GM19239 (cell line): ENCODE data around the gene C1orf232.

Experiments used
- DNase-seq: peaks from one replicate; pipeline ENCODE4 v3.0.0; 2011; ENCODE audit warnings: low spot score; ENCODE audit not compliant: insufficient read length
- FAIRE-seq: peaks from 2 replicates; lab custom pipeline; 2011; peaks lifted over from hg19 to GRCh38; lab: Jason Lieb, UNC

The C1orf232 gene

DNA sequence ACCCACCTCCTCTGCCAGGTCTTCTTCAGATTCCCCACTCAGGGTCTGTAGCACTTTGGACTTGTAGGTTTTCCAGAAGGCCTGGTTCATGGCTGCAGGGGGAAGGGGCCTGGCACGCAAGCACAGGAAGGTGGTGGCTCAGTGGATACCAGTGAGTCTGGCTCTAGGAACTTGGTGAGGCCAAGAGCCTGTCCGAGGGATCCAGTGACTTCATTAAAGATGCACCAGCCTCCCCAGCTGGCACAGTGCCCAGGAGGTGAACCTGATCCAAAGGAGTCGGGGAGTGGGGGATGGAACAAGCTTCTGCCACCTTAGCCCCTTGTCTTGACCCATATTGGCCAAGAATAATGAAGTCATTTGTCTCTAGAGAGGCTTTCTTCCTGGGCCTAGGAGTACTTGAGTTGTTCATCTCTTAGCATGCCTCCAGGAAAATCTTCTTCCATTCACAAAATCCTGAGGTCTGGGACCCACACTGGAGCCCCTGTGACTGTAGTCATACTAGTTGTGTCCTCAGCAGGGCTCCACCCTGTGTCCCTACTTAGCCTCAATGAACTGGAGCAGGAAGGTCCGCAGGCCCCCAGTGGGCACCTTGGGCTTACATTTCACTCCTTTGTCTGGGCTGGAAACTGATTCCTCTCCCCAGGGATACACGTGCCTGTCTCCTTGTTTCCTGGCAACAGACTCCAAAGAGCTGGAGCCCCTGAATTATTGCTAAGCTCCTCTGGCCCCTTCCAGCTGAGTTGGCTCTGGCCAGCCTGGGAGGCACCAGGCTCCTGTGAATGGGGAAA is at the start of gene C1orf232:
TSS of gene C1orf232 (minus strand) at position 554 of the 788 bp plus-strand sequence. CDS start at position 90, 464 bp downstream.
- no peak for DNase-seq

DNA sequence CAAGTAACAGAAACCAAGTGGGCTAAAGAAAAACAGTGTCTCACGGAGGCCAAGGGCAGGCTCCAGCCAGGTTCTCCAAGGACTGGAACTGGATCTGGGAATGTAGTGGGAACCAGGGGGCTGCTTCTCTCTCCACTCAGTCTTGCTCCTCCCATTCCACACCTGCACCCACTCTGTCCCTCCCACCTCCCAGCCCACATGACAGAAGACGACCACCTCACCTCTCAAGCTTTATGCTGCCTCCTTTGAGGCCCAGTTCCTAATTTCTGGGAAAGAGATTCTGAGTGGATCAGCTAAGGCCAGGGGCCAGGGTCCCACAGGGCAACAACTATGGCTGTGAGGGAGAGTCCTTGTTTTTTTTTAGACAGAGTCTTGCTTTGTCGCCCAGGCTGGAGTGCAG is 46.5 kb upstream of the C1orf232 start:
- FAIRE-seq = no peak
- no peak for DNase-seq

More for the DNA sequence above, at the start of gene C1orf232:
- FAIRE-seq = no peak

DNA sequence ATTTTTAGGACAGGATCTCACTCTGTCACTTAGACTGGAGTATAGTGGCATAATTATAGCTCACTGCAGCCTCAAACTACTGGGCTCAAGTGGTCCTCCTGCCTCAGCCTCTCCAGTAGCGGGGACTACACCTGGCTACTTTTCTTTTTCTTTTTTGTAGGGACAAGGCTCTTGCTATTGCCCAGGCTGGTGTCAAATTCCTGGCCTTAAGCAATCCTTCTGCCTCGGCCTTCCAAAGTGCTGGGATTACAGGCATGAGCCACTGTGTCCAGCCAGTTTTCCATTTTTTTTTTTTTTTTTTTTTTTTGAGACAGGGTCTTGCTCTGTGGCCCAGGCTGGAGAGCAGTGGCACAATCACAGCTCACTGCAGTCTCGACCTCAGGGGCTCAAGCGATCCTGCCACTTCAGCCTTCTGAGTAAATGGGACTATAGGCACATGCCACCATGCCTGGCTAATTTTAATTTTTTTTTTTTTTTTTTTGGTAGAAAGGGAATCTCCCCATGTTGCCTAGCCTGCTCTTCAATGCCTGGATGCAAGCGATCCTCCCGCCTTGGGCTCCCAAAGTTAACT is 44.7 kb upstream of the C1orf232 start:
- no peak for DNase-seq
- FAIRE-seq = no peak

DNA sequence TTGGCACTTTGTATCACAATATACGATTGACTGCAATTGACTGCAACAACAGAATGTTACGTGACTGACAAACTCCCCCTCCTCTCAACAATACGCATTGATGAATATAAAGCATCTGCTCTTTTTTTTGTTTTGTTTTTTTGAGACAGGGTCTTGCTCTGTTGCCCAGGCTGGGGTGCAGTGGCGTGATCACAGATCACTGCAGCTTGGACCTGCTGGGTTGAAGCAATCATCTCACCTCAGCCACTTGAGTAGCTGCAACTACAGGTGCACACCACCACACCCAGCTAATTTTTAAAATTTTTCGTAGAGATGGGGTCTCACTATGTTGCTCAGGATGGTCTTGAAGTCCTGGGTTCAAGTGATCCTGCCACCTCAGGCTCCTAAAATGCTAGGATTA is 44.0 kb upstream of the C1orf232 start:
- DNase-seq (no peak), FAIRE-seq (no peak)

DNA sequence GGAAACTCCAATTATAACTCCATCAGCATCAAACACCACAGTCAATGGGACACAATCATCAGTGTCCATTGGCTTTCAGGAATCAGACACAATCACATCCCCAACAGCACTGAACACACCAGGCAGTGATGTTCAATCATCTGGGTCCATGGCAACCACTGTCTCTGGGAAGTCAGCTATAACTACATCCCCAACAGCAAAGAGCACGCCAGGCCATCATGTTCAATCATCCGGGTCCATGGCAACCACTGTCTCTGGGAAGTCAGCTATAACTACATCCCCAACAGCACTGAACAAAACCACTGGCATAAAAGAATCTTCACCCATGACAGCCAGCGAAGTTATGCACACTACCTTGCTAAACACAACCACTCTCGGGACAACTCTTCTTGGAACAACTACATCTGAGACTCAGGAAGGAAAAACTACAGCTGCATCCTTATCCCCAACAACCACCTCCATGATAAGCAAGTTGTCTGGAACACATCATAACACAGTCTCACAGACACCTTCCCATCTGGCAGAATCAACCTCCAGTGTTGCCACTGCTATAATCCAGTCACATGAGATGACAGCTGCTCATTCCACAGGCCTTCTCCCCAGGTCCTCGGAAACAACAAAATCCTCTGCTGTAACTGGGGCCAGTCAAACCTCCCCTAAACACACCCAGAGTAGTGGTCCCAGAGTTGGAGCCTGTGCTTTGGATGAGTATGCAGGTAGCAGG is 41.5 kb upstream of the C1orf232 start:
- FAIRE-seq (no peak), DNase-seq (no peak)

DNA sequence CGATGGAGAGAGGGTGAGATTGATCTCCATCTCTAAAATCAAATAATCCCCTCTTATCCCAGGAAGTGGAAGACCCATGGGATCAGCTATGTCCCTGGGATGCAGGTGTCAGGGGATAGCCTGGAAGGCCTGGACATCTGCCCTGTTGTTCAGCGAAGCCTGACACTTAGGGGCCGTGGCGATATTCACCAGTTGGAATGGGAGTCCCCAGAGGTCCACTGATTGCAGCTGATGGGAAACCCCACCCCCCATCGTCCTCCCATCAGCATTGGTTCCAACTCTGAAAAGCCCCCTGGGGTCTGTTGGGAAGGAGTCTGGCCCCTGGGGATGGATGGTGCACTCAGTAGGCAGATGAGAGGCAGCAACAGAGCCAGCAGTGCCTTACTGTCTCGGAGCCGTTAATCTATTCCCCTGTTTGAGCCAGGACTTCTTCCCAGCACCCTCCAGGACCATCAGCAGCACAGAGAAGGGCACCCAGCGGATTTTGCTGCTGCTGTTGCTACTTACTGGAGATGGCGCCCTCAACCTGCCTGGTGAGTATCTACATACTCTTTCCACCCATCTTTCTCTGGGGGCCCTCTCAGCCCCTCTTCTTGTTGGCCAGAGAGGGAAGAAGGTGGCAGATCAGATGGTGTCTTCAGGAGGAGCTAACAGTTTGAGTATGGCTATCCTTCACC is 35.0 kb upstream of the C1orf232 start:
- DNase-seq (no peak), FAIRE-seq (no peak)

DNA sequence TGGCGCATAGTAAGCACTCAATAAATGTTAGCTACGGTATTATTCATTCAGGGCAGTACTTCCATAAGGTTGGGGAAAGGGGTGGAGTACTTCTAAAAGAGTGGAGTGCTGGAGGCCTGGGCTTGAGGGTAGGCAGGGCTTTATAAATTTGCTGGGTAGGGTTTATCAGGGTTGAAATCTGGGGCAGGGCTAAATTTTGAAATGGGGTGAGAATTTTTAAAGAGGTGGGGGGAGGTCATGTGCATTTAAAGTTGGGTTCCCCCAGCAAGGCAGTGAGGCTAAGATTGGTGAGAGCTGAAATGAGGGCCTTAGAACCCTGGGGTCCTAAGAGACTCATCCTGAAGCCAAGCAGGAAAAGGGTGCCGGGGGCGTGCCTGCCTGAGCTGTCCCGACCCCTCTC is 31.6 kb upstream of the C1orf232 start:
- no peak for FAIRE-seq

DNA sequence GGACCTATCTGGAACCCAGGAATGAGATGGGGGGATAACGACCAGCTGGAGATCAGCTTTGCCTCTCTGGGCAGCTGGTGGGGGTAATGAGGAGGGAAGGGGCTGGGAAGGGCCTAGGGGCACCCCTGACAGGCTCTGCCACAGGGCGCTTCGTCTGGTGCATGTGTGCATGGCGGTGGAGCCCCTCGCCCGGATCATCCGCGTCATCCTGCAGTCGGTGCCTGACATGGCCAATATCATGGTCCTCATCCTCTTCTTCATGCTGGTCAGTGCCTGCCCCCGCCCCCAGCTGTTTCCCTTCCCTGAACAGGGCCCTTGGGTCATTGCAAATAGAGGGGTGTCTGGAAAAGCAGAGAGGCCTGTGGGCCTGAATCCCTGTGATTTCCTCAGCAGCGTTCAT is 29.1 kb upstream of the C1orf232 start:
- no peak for FAIRE-seq
- DNase-seq = no peak

More for the DNA sequence above, 31.6 kb upstream of the C1orf232 start:
- DNase-seq = no peak

DNA sequence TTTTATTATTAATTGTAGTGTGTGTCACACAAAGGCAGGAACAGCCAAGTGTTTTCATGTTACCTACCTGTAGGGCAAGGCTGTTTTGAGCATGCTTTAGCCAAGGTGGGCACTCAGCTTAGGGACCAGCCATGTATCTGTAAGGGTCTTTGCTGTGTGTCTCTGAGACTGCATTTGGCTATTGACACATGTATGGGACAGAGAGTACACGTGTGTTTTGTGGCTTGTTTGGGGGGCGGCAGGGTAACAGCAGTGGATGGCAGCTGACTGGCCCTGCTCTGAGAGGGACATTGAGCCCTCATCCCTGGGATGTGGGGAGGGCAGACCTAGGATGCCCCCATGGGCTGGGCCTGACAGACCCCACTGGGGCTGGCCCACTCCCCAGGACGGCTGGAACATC is 28.5 kb upstream of the C1orf232 start:
- FAIRE-seq (no peak), DNase-seq (no peak)

DNA sequence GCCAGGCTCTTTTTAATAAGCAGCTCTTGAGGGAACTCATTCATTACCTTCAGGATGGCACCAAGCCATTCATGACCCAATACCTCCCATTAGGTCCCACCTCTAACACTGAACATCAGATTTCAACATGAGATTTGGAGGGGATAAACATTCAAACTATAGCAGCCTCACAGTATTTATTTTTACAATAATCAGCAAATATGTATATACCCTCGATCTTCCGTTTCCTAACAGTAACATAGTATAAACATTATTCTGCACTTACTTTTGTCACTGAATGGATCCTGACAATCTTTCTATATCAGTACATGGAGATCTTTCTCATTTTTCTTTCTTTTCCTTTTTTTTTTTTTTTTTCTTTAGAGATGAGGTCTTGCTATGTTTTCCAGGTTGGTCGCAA is 27.0 kb upstream of the C1orf232 start:
- no peak for DNase-seq
- FAIRE-seq = no peak

DNA sequence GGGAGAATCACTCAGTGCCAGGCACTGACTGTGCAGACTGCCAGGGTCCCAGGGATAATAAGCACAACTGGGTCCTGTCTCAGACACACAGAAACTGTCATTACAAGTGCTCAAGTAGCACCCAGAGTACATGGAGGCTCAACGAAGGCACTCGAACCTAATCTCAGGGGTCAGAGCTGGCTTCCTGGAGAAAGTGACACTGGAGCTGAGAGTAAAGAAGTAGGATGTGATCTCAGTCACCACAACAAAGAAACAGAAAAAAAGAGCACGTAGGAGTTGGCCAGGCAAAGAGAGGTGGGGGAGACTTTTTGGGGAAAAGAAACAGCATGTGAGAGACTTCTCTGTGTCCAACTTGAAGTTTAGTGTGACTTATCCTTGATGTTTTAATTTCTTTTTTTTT is 23.0 kb upstream of the C1orf232 start:
- FAIRE-seq = no peak
- DNase-seq = no peak

DNA sequence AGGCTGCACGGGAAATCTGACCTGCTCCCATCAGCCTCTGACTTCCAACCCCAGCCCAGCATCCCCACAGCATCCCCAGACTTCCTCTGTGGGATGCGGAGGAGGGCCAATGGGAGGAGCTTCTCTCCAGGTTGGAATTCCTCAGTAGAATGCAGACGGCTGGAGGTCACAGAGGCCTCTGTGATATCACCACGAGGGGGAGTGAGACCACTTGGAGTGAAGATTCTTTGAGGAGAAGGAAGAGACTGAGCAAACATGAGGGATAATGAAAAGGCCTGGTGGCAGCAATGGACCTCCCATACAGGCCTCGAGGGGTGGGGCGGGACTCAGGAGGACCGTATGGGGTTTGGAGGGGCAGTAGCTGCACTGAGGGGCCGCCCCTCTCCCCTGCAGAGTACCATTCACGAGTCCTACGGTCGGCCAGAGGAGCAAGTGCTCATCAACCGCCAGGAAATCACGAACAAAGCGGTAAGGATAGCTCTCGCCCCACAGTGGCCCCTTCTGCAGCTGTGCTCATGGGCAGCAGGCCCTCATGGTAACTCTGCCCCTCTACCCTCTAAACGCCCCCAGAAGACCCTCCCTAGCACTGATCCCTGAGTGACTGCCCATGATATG is 21.7 kb upstream of the C1orf232 start, which contains the start of gene CATSPER4:
TSS of gene CATSPER4 (plus strand) at position 230 of the 615 bp plus-strand sequence. CDS start at position 256, 26 bp downstream.
- no peak for FAIRE-seq
- DNase-seq = no peak

DNA sequence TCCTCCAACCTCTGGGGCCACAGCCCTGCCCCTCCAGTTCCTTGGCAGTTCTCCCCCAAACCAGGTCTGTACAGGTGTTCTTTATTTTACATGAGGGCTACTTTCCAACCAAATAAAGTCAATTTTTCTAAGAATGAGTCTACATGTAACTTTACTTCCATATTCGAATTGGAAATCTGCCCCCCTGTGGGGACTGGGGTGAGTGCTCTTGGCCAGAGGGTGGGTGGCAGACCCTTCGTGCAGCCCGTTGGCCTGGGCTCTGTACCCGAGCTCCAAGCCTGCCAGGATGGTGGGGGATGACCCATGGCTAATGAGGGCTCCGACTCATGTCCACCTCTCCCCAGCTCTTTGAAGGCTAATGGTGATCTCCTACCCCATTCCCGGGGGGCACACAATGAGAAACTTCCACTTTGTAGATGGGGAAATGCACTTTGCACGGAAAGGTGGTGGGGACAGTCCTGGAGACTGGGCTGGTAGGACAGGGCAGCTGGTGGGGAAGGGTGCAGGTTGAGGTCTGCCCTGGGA is 21.1 kb upstream of the C1orf232 start:
- DNase-seq = no peak
- no peak for FAIRE-seq

DNA sequence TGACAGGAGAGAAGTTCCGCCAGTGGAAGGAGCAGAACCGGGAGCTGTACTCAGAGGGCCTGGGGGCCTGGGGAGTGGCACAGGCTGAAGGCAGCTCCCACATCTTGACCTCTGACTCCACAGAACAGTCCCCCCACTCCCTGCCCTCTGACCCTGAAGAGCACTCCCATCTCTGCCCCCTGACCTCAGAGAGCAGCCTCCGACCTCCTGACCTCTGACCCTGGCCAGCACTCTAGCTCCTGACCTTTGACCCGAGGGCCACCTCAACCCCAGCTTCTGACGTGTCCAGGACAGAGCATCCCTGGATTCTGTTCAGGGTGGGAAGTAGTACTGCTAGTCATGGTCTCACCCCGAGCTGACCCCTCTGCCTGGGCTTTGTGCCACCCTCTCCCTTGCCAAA is 20.6 kb upstream of the C1orf232 start:
- no peak for FAIRE-seq
- no peak for DNase-seq

DNA sequence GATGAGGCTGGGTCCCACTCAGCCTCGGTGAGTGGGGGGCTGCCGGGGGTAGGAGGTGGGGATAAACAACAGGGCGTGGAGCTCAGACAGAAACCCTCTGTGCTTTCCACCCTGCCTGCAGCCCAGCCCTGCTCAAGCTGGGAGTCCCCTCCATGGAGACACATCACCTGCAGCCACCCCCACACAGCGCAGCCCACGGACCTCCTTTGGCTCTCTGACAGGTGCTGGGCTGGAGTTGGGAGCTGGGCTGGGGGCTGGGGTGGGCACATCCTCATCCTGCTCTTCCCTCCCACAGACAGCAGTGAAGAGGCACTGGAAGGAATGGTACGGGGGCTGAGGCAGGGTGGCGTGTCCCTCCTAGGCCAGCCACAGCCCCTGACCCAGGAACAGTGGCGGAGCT is 19.7 kb upstream of the C1orf232 start:
- no peak for FAIRE-seq

DNA sequence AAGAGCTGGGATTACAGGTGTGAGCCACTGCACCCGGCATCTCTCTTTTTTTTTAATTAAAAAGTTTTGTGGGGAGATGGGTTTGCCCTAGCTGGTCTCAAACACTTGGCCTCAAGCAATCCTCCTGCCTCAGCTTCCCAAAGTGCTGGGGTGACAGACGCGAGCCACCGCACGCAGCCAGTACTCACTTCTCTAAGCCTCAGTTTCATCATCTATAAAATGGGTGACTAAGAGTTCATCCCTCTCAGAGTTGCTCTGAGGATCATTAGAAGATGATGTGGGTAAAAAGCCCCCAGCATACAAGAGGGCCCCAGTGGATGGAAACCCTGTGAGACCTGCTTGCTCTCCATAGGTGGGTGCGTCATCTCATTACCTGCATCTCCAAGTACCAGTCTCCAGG is 19.1 kb upstream of the C1orf232 start:
- DNase-seq (no peak), FAIRE-seq (no peak)

More for the DNA sequence above, 19.7 kb upstream of the C1orf232 start:
- no peak for DNase-seq

DNA sequence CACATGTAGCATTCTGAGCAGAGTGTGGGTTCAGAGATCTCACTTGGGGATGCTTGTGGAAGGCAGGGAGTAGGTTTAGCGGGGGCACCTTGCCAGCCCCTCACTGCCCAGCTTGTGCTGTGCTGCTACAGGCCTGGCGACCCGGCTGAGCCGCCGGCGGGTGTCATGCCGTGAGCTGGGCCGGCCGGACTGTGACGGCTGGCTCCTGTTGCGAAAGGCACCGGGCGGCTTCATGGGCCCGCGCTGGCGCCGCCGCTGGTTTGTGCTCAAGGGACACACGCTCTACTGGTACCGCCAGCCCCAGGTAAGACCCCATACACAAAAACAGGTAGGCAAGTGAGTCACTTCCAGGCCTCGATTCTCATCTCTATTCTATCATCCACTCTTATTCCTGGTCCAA is 16.1 kb upstream of the C1orf232 start:
- no peak for DNase-seq
- no peak for FAIRE-seq

DNA sequence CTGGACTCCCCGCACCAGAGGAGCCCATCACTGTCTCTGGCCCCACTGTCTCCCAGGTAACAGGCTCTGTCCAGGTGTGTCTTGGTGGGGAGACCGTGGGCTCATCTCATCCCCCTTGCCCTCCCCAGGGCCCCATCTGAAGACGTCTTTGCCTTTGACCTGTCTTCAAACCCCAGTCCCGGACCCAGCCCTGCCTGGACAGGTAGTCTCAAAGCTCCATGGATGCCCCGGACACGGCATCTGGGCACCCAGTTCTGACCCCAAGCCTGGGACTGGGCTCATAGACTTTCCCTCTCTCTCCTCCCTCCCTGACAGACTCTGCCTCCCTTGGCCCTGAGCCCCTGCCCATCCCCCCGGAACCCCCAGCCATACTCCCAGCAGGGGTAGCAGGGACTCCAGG is 15.3 kb upstream of the C1orf232 start:
- no peak for FAIRE-seq
- no peak for DNase-seq

DNA sequence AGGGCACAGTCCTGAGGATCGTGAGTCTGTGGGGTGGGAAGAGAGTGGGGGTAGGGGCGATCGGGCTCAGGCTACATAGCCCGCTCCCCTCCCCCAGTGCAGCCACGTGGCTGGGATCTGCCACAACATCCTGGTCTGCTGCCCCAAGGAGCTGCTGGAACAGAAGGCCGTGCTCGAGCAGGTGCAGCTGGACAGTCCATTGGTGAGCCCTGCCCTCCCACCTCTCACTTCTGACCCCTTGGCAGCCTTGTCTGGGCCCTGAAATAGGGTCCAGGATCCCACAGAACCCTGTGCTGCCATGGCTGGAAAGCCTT is 13.6 kb upstream of the C1orf232 start:
- FAIRE-seq (no peak), DNase-seq (no peak)
